SW 1271 (cell line): ENCODE results near the gene TPSAB1.

Source experiments
- DNase-seq, 2 experiments: peaks; one replicate each; lab custom pipeline; 2025; lab: John Stamatoyannopoulos, UW

TPSAB1 gene

DNA sequence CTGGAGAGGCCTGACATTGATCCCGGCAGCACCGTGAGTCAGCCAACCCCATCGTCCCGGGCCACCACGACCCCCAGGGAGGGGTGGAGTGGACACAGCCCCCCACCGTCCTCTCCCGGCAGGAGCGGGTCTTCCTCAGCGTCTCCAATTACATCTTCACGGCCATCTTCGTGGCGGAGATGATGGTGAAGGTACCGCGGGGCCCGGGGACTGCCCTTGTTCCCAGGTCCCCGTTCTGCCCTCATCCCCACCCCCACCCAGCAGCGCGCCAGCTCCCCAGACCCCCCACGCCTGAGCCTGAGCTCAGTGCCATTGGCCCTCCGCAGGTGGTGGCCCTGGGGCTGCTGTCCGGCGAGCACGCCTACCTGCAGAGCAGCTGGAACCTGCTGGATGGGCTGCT lies 30.0 kb upstream of the TPSAB1 start:
- no peak for DNase-seq

GRCh38 chr16:1211451-1212268 lies 28.8 kb upstream of the TPSAB1 start:
- DNase-seq = no peak

DNA sequence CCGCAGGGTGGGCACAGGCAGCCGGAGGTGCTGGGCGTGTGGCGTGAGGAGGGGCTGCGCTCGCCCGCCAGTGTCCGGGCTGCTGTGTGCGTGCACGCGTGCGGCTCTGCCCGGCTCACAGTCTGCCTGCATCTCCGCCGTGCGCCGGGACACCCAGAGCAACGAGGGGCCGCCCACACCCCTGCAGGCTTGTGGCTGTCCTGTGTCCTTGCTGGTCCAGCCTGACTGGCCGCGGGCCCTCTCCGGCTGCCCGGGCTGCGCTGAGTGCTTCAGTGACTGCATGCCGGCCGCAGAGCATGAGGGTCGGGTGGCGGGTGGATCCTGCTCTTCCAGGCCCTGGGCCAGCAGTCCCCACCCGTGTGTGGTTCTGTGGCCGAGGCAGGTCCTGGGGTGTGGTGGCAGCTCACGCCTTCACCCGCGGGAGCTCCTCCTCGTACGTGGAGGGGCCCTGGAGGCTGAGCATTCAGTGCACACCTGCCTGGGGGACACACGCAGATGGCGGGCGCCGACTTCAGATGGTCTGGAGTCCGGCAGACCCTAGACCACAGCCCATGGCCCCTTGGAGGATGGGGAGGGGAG lies 27.8 kb upstream of the TPSAB1 start:
- DNase-seq = no peak

DNA sequence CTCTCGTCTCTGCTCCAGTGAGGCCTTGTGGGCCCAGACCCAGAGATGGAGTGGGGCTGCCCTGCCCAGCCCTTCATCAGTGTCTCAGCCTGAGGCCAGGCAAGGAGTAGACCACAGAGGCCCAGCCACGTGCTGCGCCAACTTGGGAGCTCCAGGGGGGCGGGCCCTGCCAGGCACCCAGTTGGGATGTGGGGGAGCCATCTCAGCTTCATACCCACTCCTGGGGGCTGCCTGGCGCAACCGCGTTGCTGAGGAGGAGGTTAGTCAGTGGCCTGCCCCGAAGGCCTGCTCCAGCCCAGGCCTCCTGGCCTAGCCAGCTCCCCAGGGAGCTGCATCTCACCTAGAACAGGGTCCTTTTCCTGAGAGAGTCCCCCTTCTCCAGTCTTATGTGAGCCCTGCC lies 27.3 kb upstream of the TPSAB1 start:
- DNase-seq = no peak

DNA sequence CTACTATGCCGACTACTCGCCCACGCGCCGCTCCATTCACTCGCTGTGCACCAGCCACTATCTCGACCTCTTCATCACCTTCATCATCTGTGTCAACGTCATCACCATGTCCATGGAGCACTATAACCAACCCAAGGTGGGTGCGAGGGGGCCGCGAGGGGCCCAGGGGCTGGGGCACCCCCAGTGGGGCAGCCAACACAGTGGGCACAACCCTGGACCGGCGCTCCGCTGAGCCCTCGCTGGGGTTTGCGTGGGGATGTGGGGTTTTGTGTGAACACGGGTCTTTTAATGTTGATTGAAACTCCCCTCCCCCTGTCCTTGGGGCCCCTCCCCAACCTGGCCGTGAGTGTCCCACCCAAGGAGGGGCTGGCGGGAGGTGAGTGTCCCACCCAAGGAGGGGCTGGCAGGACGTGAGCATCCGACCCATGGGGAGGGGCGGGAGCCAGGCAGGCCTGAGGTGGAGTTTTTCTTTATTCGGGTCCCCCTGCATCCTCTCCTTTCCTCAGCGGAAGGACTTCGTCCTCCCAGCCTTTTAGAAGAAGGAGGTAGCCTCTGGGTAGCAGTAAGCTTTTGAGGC lies 26.6 kb upstream of the TPSAB1 start:
- DNase-seq = no peak

GRCh38 chr16:1214719-1215118 lies 25.8 kb upstream of the TPSAB1 start:
- DNase-seq = no peak

DNA sequence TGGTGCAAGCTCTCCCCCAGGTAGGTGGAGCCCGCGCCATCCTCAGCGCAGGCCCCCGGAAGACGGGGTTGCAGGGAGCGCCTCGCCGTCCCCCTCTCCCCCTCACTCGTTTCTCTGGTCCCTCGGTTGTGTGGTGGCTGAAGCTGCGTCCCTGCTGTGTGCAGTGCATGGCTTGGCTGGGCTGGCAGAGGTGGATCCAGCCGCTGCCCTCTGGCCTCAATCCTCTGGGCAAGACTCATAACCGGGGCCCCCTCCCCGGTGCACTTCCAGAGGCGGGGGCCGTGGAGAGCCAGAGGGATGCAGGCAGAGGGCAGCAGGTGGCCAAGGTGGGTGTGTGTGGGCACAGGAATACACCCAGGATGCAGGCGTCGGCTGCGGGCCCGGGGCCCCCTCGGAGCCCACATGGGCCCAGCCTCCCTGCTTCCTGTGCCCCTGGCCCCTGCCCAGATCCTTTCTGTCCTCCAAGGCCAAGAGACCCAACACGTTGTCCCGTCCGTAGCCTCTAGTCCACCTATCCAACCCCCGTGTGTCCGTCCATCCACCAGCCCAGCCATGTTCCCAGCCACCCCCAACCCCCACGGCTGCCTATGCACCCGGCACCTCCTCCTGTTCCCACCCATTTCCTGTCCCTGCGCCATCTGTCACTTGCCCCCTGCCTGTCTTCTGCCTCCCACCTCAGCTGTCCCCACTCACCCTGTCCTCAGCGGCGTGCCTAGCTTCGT lies 24.8 kb upstream of the TPSAB1 start:
- no peak for DNase-seq

- DNase-seq = no peak
Observed at GRCh38 chr16:1216296-1216619, 24.2 kb upstream of the TPSAB1 start.

GRCh38 chr16:1216681-1217400 lies 23.7 kb upstream of the TPSAB1 start:
- DNase-seq = no peak

DNA sequence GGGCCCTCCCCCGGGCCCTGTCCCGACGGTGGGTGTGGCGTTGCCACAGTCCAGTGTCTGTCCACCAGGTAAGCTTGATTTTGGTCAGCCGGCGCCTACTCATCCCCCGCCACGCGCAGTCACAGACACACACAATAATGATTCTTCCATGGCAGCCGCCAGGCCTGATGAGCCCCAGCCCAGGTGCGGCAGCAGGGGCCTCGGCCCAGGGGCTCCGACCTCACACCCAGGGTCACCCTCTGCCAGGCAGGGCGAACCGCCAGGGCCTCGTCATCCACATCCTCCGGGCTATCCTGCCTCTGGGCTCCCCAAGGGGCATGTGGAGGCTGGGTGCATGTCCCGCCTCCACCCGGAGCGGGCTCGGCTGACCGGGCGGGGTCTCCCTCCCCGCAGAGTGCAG lies 23.0 kb upstream of the TPSAB1 start:
- DNase-seq = no peak

- DNase-seq = no peak
Observed at GRCh38 chr16:1218061-1218929, 22.2 kb upstream of the TPSAB1 start.

- DNase-seq = no peak
Observed at GRCh38 chr16:1218930-1219611, 21.4 kb upstream of the TPSAB1 start.

- no peak for DNase-seq
Observed at GRCh38 chr16:1220098-1220728, 20.3 kb upstream of the TPSAB1 start.

- DNase-seq = no peak
Observed at GRCh38 chr16:1220841-1221627, 19.5 kb upstream of the TPSAB1 start.

GRCh38 chr16:1221628-1222552 lies 18.6 kb upstream of the TPSAB1 start:
- DNase-seq = no peak

GRCh38 chr16:1222553-1223354 lies 17.8 kb upstream of the TPSAB1 start:
- DNase-seq = no peak
